ENCODE results near the gene MGAT4C. TPM values are rescaled to one million over a fixed set of nuclear protein-coding genes. Genes with fewer than 3 reads are reported as not detected.
A peak's percentile ranks its signal among the peaks of the same experiment; 100 is the strongest.

The MGAT4C gene
- total RNA-seq, 1 experiment from 2014 or later = 1.1 TPM

DNA sequence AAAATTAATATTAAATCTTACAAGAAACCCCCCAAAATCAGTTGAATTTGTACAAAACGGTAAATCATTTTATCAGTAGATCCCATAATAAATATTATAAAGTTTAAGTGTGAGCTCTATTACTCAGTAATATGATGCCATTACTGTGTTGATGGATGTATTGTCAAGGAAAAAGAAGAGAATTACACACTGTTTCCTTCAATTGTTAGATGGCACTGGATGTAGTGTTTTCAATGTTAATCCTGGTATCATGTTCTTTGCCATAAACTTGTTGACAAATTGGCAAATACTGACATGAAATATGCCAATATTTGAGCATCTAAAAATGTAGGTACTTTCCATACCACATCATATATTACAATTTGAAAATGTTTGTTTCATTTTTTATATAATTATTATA, 280.5 kb downstream of the MGAT4C start:
- DNase-seq (ENCODE audit: low spot score) = no peak

DNA sequence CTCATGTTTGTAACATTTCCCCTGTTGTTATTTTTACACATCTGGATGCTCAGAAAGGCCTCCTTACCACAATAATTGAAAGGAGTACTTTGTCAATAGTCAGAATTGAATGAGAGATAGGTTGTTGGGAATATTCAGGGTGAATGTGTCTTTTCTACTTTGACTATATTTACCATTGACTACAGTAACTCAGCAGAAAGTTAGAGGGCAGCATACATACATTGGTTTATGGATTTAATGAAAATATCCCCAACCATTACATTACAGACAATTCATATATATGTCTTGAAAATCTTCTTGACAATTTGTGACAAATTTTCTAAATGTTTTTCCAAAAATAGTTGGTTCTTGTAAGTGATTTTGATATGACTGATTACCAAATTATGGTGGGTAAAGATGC, 284.4 kb downstream of the MGAT4C start:
- no peak for DNase-seq (ENCODE audit: low spot score)

DNA sequence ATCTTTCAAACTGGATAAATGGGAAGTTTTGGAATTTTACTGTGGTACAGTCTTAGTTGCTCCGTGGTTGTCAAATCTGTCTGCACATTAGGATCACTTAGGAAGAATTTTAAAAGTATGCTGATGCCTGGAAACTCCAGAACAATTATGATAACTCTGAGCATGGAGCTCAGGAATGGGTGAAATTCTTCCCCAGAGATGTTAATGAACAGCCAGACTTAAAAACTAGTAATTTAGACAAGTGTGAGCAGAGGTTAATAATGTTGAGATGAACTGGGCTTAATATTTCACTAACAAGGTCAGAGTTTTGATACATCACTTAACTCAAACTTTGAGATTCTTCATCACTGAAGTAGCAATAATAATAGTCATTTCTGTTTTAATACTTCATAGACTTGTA, 287.6 kb downstream of the MGAT4C start:
- no peak for DNase-seq (ENCODE audit: low spot score)

DNA sequence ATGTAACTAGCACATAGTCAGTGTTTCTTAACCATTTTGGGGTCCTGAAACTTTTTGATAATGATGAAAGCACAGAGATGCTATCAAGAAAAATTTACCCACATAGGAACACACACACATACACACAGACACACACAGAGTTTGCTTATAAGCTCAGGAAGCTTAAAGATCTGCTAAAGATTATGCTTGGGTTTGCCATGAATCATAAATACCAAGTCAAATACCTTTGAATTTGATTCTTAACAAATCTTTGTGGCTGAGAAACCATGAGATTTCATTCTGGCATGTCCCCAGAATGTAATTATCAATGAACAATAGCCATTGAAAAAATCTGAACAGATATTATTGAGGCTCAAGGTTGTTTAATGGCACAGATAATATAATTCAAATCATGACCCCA, 292.9 kb downstream of the MGAT4C start:
- no peak for DNase-seq (ENCODE audit: low spot score)

DNA sequence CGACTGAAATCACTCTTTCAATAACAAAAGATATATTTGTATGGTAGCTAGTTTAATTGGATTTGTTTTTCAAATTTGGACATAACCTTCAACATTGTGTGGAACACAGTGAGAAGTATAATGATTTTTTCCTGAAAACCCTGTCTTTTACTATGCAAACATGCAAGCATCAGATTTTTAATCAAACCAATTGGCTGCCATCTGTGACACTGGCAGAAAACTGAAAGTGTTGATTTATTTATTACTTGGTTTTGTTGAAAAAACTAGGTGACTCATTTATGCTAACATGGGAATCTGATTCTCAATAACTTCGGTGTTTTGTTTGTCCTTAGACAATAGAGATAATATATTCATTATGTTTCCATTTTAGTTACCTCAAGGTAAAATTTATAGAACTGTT, 300.1 kb downstream of the MGAT4C start:
- no peak for DNase-seq (ENCODE audit: low spot score)

DNA sequence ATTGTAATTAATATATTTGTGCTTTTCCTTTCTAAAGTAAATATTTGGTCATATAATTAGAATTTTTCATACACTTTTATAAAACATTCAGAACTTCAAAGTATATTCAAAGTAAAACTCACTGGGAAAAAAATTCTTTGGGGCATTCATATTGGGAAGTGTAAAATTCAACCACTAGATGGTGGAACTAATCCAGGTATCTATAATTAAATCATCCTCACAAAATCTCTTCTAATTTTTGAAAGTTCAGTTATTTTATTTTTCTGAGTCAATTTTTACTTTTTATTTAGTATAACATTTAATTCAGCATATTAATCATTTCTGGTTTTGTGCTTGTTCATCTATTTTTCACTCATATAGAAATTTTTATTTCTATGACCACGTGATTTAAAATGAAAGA, 301.1 kb downstream of the MGAT4C start:
- DNase-seq (ENCODE audit: low spot score) = no peak

DNA sequence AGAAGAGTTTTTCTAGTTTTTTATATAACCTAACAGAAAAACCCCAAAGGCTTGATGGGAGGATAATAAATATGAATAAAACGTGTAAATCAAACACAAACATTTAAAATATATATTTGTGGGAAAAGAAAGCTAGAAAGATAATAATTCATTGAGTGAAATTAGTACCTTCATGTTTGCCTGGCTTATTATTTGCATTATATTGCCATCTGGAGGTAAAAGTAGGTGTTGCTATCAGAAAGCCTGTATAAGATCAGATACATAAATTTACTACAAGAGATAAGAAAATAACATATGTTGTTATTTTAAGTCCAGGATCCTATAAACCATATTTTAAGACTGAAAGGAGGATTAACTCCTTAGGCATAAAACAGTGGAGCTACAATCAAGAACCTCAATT, 304.4 kb downstream of the MGAT4C start:
- DNase-seq (ENCODE audit: low spot score) = peak; percentile 6

DNA sequence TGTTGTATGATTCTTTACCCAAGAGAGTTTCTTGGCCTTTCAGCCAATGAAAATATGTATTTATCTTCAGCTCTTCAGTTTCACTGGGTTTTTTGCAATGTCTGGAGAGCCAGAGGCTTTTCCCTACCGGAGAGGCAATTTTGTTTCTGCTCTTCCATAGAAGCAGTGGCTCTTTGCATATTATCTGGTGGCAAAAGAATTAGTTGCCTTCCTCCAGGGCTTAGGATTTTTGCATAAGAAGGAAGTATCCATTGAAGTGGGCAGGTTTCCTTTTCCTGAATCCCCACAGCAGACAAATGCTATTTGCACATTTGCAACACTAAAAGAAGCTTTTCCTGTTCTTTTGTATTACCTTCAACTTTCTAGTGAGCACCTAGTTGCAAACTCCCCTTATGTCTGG, 306.9 kb downstream of the MGAT4C start:
- DNase-seq (ENCODE audit: low spot score) = no peak

DNA sequence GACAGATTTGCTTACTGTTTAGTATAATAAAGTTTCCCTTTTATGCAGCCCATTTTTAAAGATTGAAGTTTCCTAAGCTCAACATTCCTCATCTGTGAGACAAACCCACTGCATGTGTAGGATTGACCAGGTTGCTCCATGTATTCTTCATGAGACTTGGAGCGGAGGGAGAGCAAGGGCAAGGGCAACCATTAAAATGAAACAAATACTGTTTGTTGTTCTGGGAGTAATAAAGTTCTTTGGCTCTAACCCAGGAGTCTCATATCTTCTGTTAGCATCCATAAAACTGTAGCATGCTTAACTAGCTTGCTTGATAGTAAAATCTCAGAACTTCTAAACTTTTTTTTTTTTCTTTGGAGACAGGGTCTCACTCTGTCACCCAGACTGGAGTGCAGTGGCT, 307.9 kb downstream of the MGAT4C start:
- no peak for DNase-seq (ENCODE audit: low spot score)

DNA sequence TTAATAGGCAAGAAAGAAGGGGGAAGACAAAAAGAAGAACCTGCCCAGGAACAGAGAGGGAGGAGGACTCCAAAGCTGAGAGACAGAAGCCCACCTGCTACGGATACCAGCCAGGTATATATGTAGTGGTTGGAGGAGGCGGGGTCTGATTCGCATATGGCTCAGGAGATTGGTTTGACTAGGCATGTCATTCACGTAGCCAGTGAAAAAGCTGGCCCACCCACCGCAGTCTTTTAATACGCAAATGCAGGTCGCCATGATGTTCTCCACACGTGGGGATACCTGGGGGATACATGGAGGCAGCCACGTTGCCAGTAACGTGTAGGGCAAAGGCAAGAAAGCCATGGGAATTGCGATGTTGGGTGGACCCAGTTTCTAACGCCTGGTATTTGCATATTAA, 308.9 kb downstream of the MGAT4C start:
- DNase-seq (ENCODE audit: low spot score) = no peak

DNA sequence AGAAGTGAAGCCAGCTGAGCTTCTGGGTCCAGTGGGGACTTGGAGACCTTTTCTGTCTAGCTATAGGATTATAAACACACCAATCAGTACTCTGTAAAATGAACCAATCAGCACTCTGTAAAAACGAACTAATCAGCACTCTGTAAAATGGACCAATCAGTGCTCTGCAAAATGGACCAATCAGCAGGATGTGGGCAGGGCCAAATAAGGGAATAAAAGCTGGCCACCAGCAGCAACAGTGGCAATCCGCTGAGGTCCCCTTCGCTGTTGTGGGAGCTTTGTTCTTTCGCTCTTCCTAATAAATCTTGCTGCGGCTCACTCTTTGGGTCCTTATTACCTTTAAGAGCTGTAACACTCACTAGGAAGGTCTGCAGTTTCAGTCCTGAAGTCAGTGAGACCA, 309.8 kb downstream of the MGAT4C start:
- no peak for DNase-seq (ENCODE audit: low spot score)

DNA sequence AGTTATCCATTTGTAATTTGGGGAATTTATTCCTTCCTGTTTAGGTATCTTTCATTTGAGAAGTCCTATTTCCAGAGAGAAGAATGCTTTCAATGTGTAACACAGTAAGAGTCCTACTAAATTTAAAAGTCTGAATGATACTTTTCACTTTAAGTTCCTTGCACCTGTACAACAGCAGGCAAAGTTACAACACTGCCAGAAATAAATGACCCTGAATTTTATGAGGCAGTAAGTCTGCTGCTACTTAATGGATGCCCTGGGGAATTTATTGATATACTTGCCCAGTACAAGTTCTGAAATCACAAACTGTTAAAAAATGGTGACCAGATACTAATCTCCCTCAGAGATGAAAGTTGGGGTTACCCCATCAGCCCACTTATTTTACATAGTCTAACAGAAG, 329.0 kb downstream of the MGAT4C start:
- DNase-seq (ENCODE audit: low spot score) = no peak

DNA sequence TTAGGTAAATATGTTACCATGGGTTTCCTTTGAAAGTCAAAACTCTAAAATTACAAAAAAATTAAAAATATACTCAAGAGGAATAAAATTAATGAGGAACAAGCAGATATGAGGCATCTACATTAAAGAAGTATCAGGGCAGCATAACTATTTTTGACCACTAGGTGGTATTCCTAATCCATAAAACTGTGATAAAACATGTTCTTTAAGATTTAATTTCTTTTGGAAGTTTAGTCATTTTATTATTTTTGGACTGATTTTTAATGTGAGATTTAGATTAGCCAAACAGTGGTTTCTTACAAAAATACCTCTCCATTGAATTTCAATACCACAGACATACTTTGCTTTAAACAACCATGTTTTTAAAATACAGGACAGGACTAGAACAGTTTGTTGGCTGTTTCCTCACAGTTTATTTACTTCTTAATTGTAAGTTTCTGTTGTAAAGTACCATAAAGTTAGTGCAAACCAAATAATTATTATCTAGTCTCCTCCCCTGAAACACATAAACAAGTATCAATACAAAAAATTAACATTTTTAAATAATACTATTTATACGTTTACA, 332.3 kb downstream of the MGAT4C start:
- DNase-seq (ENCODE audit: low spot score) = peak; percentile 9

DNA sequence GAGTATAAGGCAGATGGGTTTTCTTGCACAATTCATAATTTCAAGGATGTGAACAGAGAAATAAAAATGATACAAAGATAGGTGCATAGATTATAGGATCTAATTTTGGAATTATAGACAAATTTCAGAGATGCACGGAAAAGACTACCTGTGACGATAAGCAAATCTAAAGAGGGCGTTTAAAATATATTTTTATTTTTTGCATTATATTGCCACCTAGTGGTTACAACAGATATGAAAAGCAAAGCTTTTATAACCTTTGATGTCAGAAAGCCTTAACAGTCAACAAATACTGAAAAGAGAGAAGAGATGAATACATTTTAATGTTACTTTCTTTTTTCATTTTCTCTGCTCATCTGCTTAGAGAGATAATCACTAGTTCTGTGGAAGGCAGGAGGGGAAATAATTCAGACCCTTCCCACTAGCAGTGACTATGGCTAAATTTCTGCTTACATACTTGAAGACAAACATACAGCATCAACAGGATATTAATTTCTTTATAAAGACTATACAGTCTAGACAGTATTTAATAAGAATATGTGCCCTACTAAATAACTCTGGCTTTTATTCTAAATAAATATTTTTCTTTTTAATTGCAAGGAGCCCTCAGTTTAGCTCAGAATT, 335.8 kb downstream of the MGAT4C start:
- DNase-seq (ENCODE audit: low spot score) = peak; percentile 10

All from H4 (cell line).